Gastroesophageal sphincter (tissue), 4 donors: ENCODE measurements around the gene EVI2A. TPM values are rescaled to one million over a fixed set of nuclear protein-coding genes. Genes with fewer than 3 reads are reported as not detected.
"Not testable (repeated sequence)": the region's sequence is repeated elsewhere in the genome, so short reads cannot be mapped to it uniquely, and the experiment has no call there.

Experiments
- ATAC-seq: fragments of 150-250 bp; one replicate; pipeline ENCODE4 v1.9.1; 2016; ENCODE audit warnings: mild to moderate bottlenecking, moderate library complexity
- H3K27ac ChIP-seq, 4 donors: fragments of 200-600 bp; sonication (generic) in 3 of 4; 1 replicate in 3 of 4; 2 replicates in 1 of 4; pipeline ENCODE4 v1.5.1; 2016 to 2019
- H3K27me3 ChIP-seq: fragments of 200-600 bp; sonication (generic); one replicate; pipeline ENCODE4 v1.5.1; 2019
- H3K36me3 ChIP-seq, 2 donors: fragments of 200-600 bp; sonication (generic); one replicate each; pipeline ENCODE4 v1.5.1; 2019; ENCODE audit warnings: control low read depth in 1 of 2
- H3K4me1 ChIP-seq, 3 donors: fragments of 200-600 bp; sonication (generic); 1 replicate in 2 of 3; 2 replicates in 1 of 3; pipeline ENCODE4 v1.5.1; 2016 to 2019; ENCODE audit warnings: control low read depth in 2 of 3
- H3K4me3 ChIP-seq, 2 donors: fragments of 200-600 bp; sonication (generic); one replicate each; pipeline ENCODE4 v1.5.1; 2019; ENCODE audit warnings: mild to moderate bottlenecking in 1 of 2, moderate library complexity in 1 of 2
- H3K9me3 ChIP-seq, 3 donors: fragments of 200-600 bp; sonication (generic); one replicate each; pipeline ENCODE4 v1.5.1; 2017 to 2019; ENCODE audit warnings: control low read depth in 2 of 3
- CTCF ChIP-seq, 4 experiments: fragments of 200-600 bp in 2 of 4; fragments of 450-650 bp in 2 of 4; sonication (generic) in 1 of 4; IDR thresholded peaks; one replicate each; pipeline ENCODE4 v1.5.1; 2017 to 2019; ENCODE audit warnings: antibody characterized with exemption in 4 of 4, mild to moderate bottlenecking in 2 of 4, moderate library complexity in 2 of 4
- EP300 ChIP-seq: sonication (generic); formaldehyde crosslinking; IDR thresholded peaks from one replicate; pipeline ENCODE4 v1.6.1; 2017; ENCODE audit warnings: antibody characterized with exemption, mild to moderate bottlenecking
- POLR2A ChIP-seq, 2 donors: fragments of 450-650 bp; IDR thresholded peaks; one replicate each; pipeline ENCODE4 v1.6.1; 2017; ENCODE audit warnings: antibody characterized with exemption in 2 of 2, mild to moderate bottlenecking in 2 of 2, moderate library complexity in 1 of 2
- POLR2AphosphoS5 ChIP-seq: sonication (generic); formaldehyde crosslinking; IDR thresholded peaks from one replicate; pipeline ENCODE4 v1.6.1; 2017; ENCODE audit warnings: antibody characterized with exemption
- WGBS, 2 donors: methylation state at CpG; one replicate each; pipeline ENCODE4 v1.1.5; 2018; ENCODE audit warnings: low coverage in 1 of 2; 5-methylcytosine and 5-hydroxymethylcytosine counted together
- total RNA-seq, 4 donors: library from RNA; depleted of rRNA; stranded (reverse); fragments of >200 nt; gene quantifications; one replicate each; pipeline ENCODE4 v1.1.0, GENCODE V29; 2016

Gene EVI2A
- total RNA-seq, 4 donors from 2014 or later = 0.31 to 13.6 (median 5.3) TPM

GRCh38 chr17:31357091-31357490 lies 35.7 kb upstream of the EVI2A start:
- WGBS, 2 donors = 80 to 91% methylated on average over 2 of the region's 2 CpGs
- Histone ChIP-seq H3K9me3 (no peaks in the 10 kb centered on the region), H3K4me1 (no peaks in the 10 kb centered on the region), H3K4me3 (no peak overlapping the region), H3K36me3 (peaks cover 2 to 81% of the 10 kb centered on the region in 2 donors), H3K27me3 (no peaks in the 10 kb centered on the region), H3K27ac (no peak overlapping the region)
- TF ChIP-seq POLR2AphosphoS5 = no peak
- TF ChIP-seq CTCF (IDR thresholded peaks at IDR 0.05) = no peak
- no peak for TF ChIP-seq POLR2A (IDR thresholded peaks at IDR 0.05)
- no peak for TF ChIP-seq EP300
- no peak for ATAC-seq

GRCh38 chr17:31355935-31356334 lies 34.5 kb upstream of the EVI2A start:
- Histone ChIP-seq H3K27ac (no peak overlapping the region), H3K36me3 (peaks cover 3 to 82% of the 10 kb centered on the region in 2 donors), H3K9me3 (no peaks in the 10 kb centered on the region), H3K4me3 (no peak overlapping the region), H3K27me3 (no peaks in the 10 kb centered on the region), H3K4me1 (no peaks in the 10 kb centered on the region)
- WGBS, 2 donors = 50 to 90% methylated on average over 1 of the region's 1 CpG
- no peak for TF ChIP-seq EP300
- TF ChIP-seq POLR2AphosphoS5 = no peak
- TF ChIP-seq POLR2A (IDR thresholded peaks at IDR 0.05) = no peak
- no peak for TF ChIP-seq CTCF (IDR thresholded peaks at IDR 0.05)
- no peak for ATAC-seq

GRCh38 chr17:31349454-31349853 lies 28.0 kb upstream of the EVI2A start:
- no peak overlapping the region for H3K27ac ChIP-seq
- peaks cover 3 to 64% of the 10 kb centered on the region in 2 donors for H3K36me3 ChIP-seq
- no peak overlapping the region for H3K4me3 ChIP-seq
- no peaks in the 10 kb centered on the region for H3K27me3 ChIP-seq
- no peaks in the 10 kb centered on the region for H3K9me3 ChIP-seq
- no peak for TF ChIP-seq CTCF (IDR thresholded peaks at IDR 0.05)
- no peak for TF ChIP-seq POLR2AphosphoS5
- no peak for ATAC-seq
- H3K4me1 ChIP-seq = no peaks in the 10 kb centered on the region

- ATAC-seq, H3K4me3 ChIP-seq, H3K4me1 ChIP-seq, H3K27me3 ChIP-seq, H3K9me3 ChIP-seq, H3K27ac ChIP-seq: not testable (repeated sequence)
- H3K36me3 ChIP-seq = peaks cover 0 to 66% of the 10 kb centered on the region in 2 donors
- 67 to 100% methylated on average over 1 to 4 of the region's 34 CpGs for WGBS, 2 donors
Observed at GRCh38 chr17:31345191-31345747, 23.8 kb upstream of the EVI2A start.

GRCh38 chr17:31339906-31340661 lies 18.7 kb upstream of the EVI2A start:
- Histone ChIP-seq H3K9me3 (no peaks in the 10 kb centered on the region), H3K27me3 (no peaks in the 10 kb centered on the region), H3K4me1 (no peaks in the 10 kb centered on the region), H3K36me3 (peaks cover 0 to 82% of the 10 kb centered on the region in 2 donors), H3K4me3 (no peak overlapping the region), H3K27ac (no peak overlapping the region)
- ATAC-seq = no peak
- 57 to 81% methylated on average over 6 of the region's 6 CpGs for WGBS, 2 donors
- no peak for TF ChIP-seq POLR2A (IDR thresholded peaks at IDR 0.05)
- TF ChIP-seq POLR2AphosphoS5 = no peak
- TF ChIP-seq EP300 = no peak
- no peak for TF ChIP-seq CTCF (IDR thresholded peaks at IDR 0.05)
